A549 (cell line): ENCODE measurements around the gene FRY. TPM values are rescaled to one million over a fixed set of nuclear protein-coding genes. Genes with fewer than 3 reads are reported as not detected.

ENCODE experiments used
- ATAC-seq, 2 experiments: fragments of 200-7000 bp in 1 of 2; fragments of >200 bp in 1 of 2; cut with Nextera tagmentation in 1 of 2; cut with Tn5 transposase in 1 of 2; 3 replicates each; pipeline versions ENCODE4 v1.8.0 to v1.9.1; 2018 to 2020; ENCODE audit warnings: mild to moderate bottlenecking in 1 of 2, moderate library complexity in 1 of 2
- CTCF ChIA-PET: fragments of 300-600 bp; sonication (Branson Sonifier 250); formaldehyde crosslinking; extraction: SDS; loops from one replicate; lab custom pipeline; 2021; ENCODE audit warnings: antibody characterized with exemption, inconsistent platforms; lab: Yijun Ruan, JAX
- POLR2A ChIA-PET: fragments of 350-600 bp; formaldehyde crosslinking; extraction: SDS; loops from one replicate; lab custom pipeline; 2021; ENCODE audit warnings: antibody characterized with exemption, inconsistent platforms; lab: Yijun Ruan, JAX
- DNase-seq, 2 experiments: peaks; one replicate each; pipeline versions ENCODE4 v3.0.0 to v3.0.0-alpha.2; 2011 to 2016; ENCODE audit warnings: low read depth in 1 of 2, low spot score in 1 of 2
- FAIRE-seq: peaks from 2 replicates; lab custom pipeline; 2011; peaks lifted over from hg19 to GRCh38; lab: Jason Lieb, UNC
- H3K27ac ChIP-seq, 2 experiments: fragments of >200 bp; sonication (Bioruptor Twin); formaldehyde crosslinking; 3 replicates each; pipeline ENCODE4 v1.5.1; 2016 to 2017
- H3K4me1 ChIP-seq: fragments of >200 bp; sonication (Bioruptor Twin); formaldehyde crosslinking; 3 replicates; pipeline ENCODE4 v1.6.1; 2016
- H3K4me2 ChIP-seq: fragments of >200 bp; sonication (Bioruptor Twin); formaldehyde crosslinking; 3 replicates; pipeline ENCODE4 v1.6.1; 2016
- H3K4me3 ChIP-seq: fragments of >200 bp; sonication (Bioruptor Twin); formaldehyde crosslinking; 3 replicates; pipeline ENCODE4 v1.5.1; 2016
- H3K9me3 ChIP-seq: fragments of >200 bp; sonication (Bioruptor Twin); formaldehyde crosslinking; 3 replicates; pipeline ENCODE4 v1.6.1; 2016
- ATOH8 ChIP-seq: fragments of 250-450 bp; sonication (Bioruptor Pico); IDR thresholded peaks from 2 replicates; pipeline ENCODE4 v1.5.0; 2020; ENCODE audit warnings: low read depth, mild to moderate bottlenecking, moderate library complexity
- BHLHE40 ChIP-seq: IDR thresholded peaks from 2 replicates; pipeline ENCODE4 v1.6.1; 2012; ENCODE audit warnings: low read depth, low read length, inconsistent platforms
- CEBPB ChIP-seq, 2 experiments: fragments of >200 bp in 1 of 2; sonication (Bioruptor Twin) in 1 of 2; formaldehyde crosslinking in 1 of 2; IDR thresholded peaks; 2 replicates each; pipeline ENCODE4 v1.6.1; 2012 to 2016
- CHD2 ChIP-seq: fragments of 150-350 bp; IDR thresholded peaks from 2 replicates; pipeline ENCODE4 v1.6.1; 2014; ENCODE audit warnings: low read length; ENCODE audit not compliant: partially characterized antibody
- EP300 ChIP-seq, 2 experiments: fragments of >200 bp; sonication (Bioruptor Twin); formaldehyde crosslinking; IDR thresholded peaks; 2 replicates in 1 of 2; 3 replicates in 1 of 2; pipeline ENCODE4 v1.6.1; 2016 to 2017
- GATA3 ChIP-seq: IDR thresholded peaks from 2 replicates; pipeline ENCODE4 v1.6.1; 2012; ENCODE audit warnings: borderline replicate concordance
- HES2 ChIP-seq: fragments of >200 bp; sonication (Bioruptor Twin); formaldehyde crosslinking; IDR thresholded peaks from 2 replicates; pipeline ENCODE4 v1.6.1; 2016
- HMGXB4 ChIP-seq: fragments of 250-450 bp; sonication (Bioruptor Pico); IDR thresholded peaks from 2 replicates; pipeline ENCODE4 v1.5.0; 2021; ENCODE audit warnings: mild to moderate bottlenecking, moderate library complexity, borderline replicate concordance
- HOXA7 ChIP-seq: fragments of 250-450 bp; sonication (Bioruptor Pico); IDR thresholded peaks from 2 replicates; pipeline ENCODE4 v1.5.0; 2020; ENCODE audit warnings: mild to moderate bottlenecking, moderate library complexity
- HOXB13 ChIP-seq: fragments of 250-450 bp; sonication (Bioruptor Pico); IDR thresholded peaks from 2 replicates; pipeline ENCODE4 v1.5.0; 2020; ENCODE audit warnings: low read depth, mild to moderate bottlenecking, moderate library complexity
- HOXB5 ChIP-seq: fragments of 250-450 bp; sonication (Bioruptor Pico); IDR thresholded peaks from 2 replicates; pipeline ENCODE4 v1.5.0; 2020; ENCODE audit warnings: mild to moderate bottlenecking, moderate library complexity
- KDM5A ChIP-seq: fragments of 200-600 bp; sonication (generic); IDR thresholded peaks from 2 replicates; pipeline ENCODE4 v1.6.1; 2016; ENCODE audit warnings: antibody characterized with exemption, mild to moderate bottlenecking
- MAZ ChIP-seq: fragments of 150-350 bp; IDR thresholded peaks from 2 replicates; pipeline ENCODE4 v1.6.1; 2014; ENCODE audit warnings: antibody characterized with exemption, low read depth, low read length, borderline replicate concordance
- MYC ChIP-seq: IDR thresholded peaks from 2 replicates; pipeline ENCODE4 v1.6.1; 2012; ENCODE audit warnings: mild to moderate bottlenecking, inconsistent platforms, low read length, improper control_type of control experiment, borderline replicate concordance
- NFE2L2 ChIP-seq: fragments of 150-350 bp; conservative IDR thresholded peaks from 2 replicates; pipeline ENCODE4 v1.6.1; 2014; ENCODE audit warnings: low read length
- NR3C1 ChIP-seq: fragments of >200 bp; sonication (Bioruptor Twin); formaldehyde crosslinking; IDR thresholded peaks from 3 replicates; pipeline ENCODE4 v1.6.1; 2017
- POLR2A ChIP-seq: IDR thresholded peaks from 2 replicates; pipeline ENCODE4 v1.6.1; 2012; ENCODE audit warnings: mild to moderate bottlenecking, low read length
- RARB ChIP-seq: fragments of 250-450 bp; sonication (Bioruptor Pico); IDR thresholded peaks from 2 replicates; pipeline ENCODE4 v1.8.0; 2021; ENCODE audit warnings: mild to moderate bottlenecking, moderate library complexity
- TFCP2L1 ChIP-seq: fragments of 250-450 bp; sonication (Bioruptor Pico); IDR thresholded peaks from 2 replicates; pipeline ENCODE4 v1.5.0; 2021; ENCODE audit warnings: mild to moderate bottlenecking
- USF2 ChIP-seq: fragments of 450-650 bp; IDR thresholded peaks from 2 replicates; pipeline ENCODE4 v1.6.1; 2014; ENCODE audit warnings: antibody characterized with exemption
- ZFP36 ChIP-seq: fragments of 450-650 bp; IDR thresholded peaks from 2 replicates; pipeline ENCODE4 v1.6.1; 2014; ENCODE audit warnings: borderline replicate concordance; ENCODE audit not compliant: partially characterized antibody
- ZNF302 ChIP-seq: fragments of 250-450 bp; sonication (Bioruptor Pico); IDR thresholded peaks from 2 replicates; pipeline ENCODE4 v1.9.0; 2021; ENCODE audit warnings: inconsistent platforms, mild to moderate bottlenecking, moderate library complexity
- ZSCAN20 ChIP-seq: fragments of 250-450 bp; sonication (Bioruptor Pico); IDR thresholded peaks from 2 replicates; pipeline ENCODE4 v1.8.0; 2022; ENCODE audit warnings: mild to moderate bottlenecking, moderate library complexity
- WGBS: methylation state at CpG from one replicate; pipeline ENCODE4 v1.1.6; 2017; ENCODE audit errors: missing lambda C conversion rate; 5-methylcytosine and 5-hydroxymethylcytosine counted together
- polyA plus RNA-seq, 4 experiments: library from polyadenylated mRNA; depleted of rRNA in 3 of 4; stranded (reverse); fragments of >200 nt; fragmentation: RNase III in 1 of 4; extraction: RNeasy Plus Mini Kit Qiagen cat#74134 plus additional on column Dnase treatment in 1 of 4; gene quantifications; 2 replicates in 3 of 4; 3 replicates in 1 of 4; pipeline ENCODE4 v1.2.3, GENCODE V29; 2011 to 2017
- TF ChIP-seq, protein P1 (sequence below): IDR thresholded peaks from 2 replicates; pipeline ENCODE4 v1.6.1; 2012

The FRY gene
- polyA plus RNA-seq, 2 of the 4 experiments (the other 2 are of a cell fraction) = 0.08 to 0.26 TPM

GRCh38 chr13:32086791-32087441, 55.3 kb downstream of the FRY start (continued):
- TF ChIP-seq MYC = no peak
- TF ChIP-seq, all 56 proteins: peak for 0

GRCh38 chr13:32087955-32088747, 56.6 kb downstream of the FRY start:
- DNase-seq (no peak), FAIRE-seq (no peak), ATAC-seq (no peak)
- ChIA-PET CTCF (interaction anchor here (0.9 kb wide), 1 partner anchor 158 kb away, joined by 3 read pairs; no protein-coding TSS in a partner anchor), POLR2A (no interaction called here)
- H3K4me3 ChIP-seq = no peak overlapping the region
- H3K27ac ChIP-seq = no peak overlapping the region
- 0 out of 3 replicates have a peak, but pooled peaks cover 4% of the 10 kb centered on the region for H3K4me1 ChIP-seq
- H3K9me3 ChIP-seq = no peaks in the 10 kb centered on the region
- 32% methylated on average over 1 of the region's 1 CpG for WGBS
- H3K4me2 ChIP-seq = no peak overlapping the region
- TF ChIP-seq ZNF302 = no peak
- TF ChIP-seq HOXB5 (CRISPR knock-in tag) = no peak
- TF ChIP-seq, protein P1, sequence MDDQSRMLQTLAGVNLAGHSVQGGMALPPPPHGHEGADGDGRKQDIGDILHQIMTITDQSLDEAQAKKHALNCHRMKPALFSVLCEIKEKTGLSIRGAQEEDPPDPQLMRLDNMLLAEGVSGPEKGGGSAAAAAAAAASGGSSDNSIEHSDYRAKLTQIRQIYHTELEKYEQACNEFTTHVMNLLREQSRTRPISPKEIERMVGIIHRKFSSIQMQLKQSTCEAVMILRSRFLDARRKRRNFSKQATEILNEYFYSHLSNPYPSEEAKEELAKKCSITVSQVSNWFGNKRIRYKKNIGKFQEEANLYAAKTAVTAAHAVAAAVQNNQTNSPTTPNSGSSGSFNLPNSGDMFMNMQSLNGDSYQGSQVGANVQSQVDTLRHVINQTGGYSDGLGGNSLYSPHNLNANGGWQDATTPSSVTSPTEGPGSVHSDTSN = no peak
- TF ChIP-seq USF2 = no peak
- no peak for TF ChIP-seq NFE2L2
- no peak for TF ChIP-seq ZFP36
- TF ChIP-seq HOXB13 (CRISPR knock-in tag) = no peak
- no peak for TF ChIP-seq HOXA7 (CRISPR knock-in tag)

DNA sequence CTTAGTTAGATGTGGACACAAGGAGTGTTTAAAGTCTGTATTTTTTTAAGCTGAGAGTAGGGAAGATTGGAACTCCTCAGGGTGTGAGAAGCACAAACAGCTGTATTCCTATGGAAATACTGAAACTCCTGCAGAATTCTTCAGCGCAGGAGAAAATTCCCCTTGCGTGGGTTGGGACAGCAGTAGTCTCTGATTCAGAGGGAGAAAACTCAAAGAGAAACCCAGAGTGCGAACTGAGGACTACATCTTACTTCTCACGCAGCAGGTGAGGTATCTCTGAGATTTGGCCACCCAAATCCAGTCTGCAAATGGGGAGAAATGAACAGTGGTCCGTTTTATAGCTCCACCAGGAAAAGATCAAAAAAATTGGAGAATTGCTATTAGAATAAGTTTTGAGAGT, 60.9 kb downstream of the FRY start:
- POLR2A ChIA-PET = no interaction called here
- WGBS = 62% methylated on average over 5 of the region's 5 CpGs
- Histone ChIP-seq H3K4me3 (no peak overlapping the region), H3K4me2 (no peak overlapping the region), H3K9me3 (no peaks in the 10 kb centered on the region), H3K27ac (no peak overlapping the region), H3K4me1 (0 out of 3 replicates have a peak, but pooled peaks cover 4% of the 10 kb centered on the region)
- CTCF ChIA-PET = no interaction called here
- no peak for TF ChIP-seq CHD2
- no peak for TF ChIP-seq KDM5A
- no peak for TF ChIP-seq RARB (CRISPR knock-in tag)
- TF ChIP-seq CEBPB (IDR thresholded peaks at IDR 0.05) = no peak
- TF ChIP-seq EP300 (IDR thresholded peaks at IDR 0.05) = no peak
- TF ChIP-seq BHLHE40 = no peak
- TF ChIP-seq ATOH8 (CRISPR knock-in tag) = no peak
- TF ChIP-seq GATA3 = no peak
- no peak for TF ChIP-seq ZFP36
- no peak for TF ChIP-seq ZSCAN20 (CRISPR knock-in tag)
- no peak for TF ChIP-seq MYC
- TF ChIP-seq USF2 = no peak
- TF ChIP-seq HMGXB4 (CRISPR knock-in tag) = no peak
- TF ChIP-seq POLR2A = no peak
- no peak for TF ChIP-seq HOXB13 (CRISPR knock-in tag)
- no peak for TF ChIP-seq MAZ
- no peak for TF ChIP-seq TFCP2L1 (CRISPR knock-in tag)
- no peak for TF ChIP-seq NR3C1
- TF ChIP-seq HES2 = no peak
- ATAC-seq (no peak), FAIRE-seq (no peak), DNase-seq (no peak)
